SIG-M5 (cell line): ENCODE data around the gene CKS2.
A peak's percentile ranks its signal among the peaks of the same experiment; 100 is the strongest.
"Not testable (repeated sequence)": the region's sequence is repeated elsewhere in the genome, so short reads cannot be mapped to it uniquely, and the experiment has no call there.

Experiments
- DNase-seq: peaks from one replicate; lab custom pipeline; 2025; lab: John Stamatoyannopoulos, UW

The CKS2 gene

DNA sequence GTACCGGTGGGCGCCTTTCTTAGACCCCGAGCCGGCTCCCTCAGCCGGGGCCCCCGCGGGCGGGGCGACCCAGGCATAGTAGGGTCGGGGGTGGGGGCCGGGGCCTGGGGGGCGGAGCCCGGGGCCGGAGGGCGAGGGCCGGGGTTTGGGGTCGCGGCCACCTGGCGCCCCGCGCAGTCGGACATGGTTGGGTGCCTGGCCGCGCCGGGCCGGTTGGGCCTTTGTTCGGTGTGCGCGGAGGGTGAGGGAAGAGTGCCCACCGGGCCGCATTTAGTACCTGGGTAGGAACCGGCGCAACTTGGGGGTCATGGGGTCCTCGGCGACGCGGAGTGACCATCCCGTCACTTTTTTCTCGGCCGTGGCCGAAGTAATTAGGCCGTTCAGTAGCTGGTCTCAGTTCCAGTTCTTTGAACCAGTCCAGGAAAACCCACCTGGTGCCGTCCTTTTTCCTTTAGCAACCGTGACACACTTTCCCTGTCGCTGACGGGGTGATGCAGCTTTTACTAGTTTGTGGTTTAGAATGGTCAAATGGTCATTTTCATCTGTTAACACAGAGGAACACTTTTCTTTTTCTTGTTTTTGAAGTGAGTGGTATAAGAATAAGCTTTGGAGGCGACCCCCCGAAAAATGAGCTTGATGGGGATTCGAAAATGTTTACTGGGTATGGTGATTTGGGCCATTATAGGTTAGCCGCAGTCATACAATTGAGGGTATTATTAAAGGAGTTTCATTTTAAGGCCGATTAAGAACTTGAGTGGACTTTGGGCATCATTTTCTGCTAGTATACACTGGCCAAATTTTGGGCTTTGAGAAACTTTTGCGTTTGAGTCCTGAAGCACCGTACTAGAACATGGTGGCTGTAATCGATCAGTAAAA, 589 bp downstream of the CKS2 start:
- DNase-seq, result no peak

DNA sequence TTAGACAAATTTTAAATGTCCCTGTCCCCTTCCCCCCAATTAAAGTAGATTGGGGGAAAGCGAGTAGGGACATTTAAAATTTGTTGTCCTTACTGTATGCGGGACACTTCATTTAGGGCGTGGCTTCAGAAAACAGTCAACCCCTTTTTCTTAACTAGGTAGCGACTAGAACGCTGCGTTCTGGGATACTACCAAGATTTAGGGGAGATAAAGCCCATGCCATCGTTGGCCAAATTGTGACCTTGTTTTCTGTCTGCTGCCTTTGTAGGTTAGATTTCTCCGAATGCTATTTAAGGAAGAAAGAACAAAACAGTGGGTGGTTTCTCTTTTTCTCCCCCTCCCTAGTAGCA, 1.2 kb downstream of the CKS2 start:
- no peak for DNase-seq

DNA sequence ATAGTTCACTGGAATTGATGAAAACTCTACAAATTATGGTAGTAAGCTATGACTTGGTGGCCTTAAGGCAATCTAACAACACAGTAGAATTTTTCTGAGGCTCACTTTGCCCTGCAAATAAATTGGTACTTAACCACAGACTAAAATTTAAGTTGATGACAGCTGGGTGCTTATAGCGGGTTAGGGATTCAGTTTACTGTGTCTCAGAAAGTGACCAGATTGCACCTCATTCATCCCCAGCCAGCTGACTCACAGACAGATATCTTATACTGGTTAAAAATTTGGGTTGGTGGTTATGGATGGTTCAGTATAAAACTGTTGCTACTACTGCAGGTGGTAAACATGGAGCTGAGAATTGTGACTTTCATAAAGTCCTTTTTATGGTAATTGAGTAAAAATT, 2.8 kb downstream of the CKS2 start:
- DNase-seq, result no peak

DNA sequence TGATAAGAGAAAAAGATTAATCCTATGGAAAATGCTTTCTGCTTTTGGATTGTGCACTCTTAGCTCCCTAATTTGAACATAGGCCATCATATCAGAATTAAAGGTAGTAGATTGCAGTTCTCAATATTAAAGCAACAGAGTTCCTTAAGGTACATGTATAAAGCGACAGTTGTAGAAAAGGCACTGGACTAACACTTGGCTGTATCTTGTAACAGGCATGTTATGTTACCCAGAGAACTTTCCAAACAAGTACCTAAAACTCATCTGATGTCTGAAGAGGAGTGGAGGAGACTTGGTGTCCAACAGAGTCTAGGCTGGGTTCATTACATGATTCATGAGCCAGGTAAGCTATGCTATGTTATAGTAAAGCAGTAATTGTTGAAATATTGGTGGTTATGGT, 4.0 kb downstream of the CKS2 start:
- DNase-seq, result no peak

DNA sequence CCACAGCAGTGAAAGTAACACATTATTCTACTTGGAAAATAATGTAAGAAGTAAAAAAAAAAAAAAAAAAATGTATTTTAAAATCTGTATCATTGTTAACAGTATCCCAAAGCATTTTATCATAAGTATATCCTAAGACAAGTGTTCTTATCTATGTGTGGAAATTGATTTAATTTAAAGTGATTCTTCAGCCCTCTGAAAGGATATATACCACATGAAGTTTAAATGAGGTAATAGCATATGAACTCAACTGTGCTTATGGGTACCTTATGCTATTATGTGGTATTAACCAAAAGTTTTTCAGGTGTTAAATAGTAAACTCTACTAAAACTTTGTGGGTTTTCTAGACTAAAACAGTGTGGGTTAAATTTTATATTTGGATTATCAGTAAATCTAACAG, 4.5 kb downstream of the CKS2 start:
- DNase-seq, result no peak

DNA sequence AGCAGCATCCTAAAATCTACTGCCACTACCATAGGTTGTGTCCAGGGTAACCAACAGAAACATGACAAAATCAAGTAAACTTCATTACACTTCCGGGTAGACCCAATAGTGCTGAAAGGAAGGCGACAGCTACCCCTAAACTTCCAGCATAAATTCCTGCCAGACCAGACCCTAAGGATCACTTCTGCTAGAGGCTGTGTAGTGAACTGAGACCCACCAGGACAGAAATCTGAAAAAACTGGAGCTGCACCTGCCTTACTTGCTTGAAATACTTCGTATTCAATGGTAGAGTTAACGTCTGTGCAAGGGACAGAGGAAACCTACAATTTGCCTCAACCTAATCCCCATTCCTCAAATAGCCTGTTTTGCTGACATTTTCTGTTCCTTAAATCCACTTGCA, 6.3 kb downstream of the CKS2 start:
- DNase-seq, result no peak

DNA sequence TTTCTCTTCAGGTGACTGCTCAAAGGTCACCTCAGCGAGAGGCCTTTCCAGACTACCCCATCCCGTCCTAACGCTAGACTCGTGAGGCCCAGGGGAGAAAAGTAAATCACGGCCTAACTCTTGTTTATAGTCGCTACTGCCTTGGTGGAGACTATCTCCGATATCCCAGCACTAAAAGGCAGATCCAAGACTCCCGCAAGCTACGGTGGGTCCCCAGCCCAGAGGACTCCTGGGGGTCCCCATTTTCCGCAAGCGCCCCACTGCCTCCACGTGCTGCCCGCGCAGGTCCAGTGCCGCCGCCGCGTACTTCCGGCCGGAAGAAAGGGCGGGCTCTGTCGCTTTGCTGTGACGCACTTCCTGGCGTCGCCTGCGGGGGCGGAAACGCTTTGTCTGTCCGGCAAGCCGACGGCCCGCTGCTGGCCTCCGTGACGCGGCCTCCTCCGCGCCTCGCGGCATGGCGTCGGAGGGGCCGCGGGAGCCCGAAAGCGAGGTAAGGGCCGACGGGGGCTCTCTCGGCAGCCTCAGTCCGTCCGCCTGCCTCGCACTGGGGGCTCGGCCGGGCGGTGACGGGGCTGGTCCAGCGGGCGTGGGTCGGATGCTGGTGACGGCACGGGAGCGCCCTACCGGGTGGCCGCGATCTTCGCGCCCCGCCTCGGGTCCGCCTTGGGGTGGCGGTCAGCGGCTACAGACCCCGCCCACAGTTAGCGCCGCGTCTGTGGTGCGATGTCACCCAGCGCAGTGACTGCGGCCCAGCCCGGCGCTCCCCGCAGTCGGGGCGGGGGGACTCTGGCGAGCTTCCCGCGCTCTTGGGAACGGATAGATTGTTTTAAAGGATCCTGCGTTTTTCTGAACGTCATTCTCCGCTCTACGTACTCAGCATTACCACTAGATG, 7.4 kb downstream of the CKS2 start, which contains the start of gene SECISBP2:
TSS of gene SECISBP2 (plus strand) at position 378 of the 892 bp plus-strand sequence. CDS start at position 455, 77 bp downstream.
- DNase-seq, result peak; percentile 76

DNA sequence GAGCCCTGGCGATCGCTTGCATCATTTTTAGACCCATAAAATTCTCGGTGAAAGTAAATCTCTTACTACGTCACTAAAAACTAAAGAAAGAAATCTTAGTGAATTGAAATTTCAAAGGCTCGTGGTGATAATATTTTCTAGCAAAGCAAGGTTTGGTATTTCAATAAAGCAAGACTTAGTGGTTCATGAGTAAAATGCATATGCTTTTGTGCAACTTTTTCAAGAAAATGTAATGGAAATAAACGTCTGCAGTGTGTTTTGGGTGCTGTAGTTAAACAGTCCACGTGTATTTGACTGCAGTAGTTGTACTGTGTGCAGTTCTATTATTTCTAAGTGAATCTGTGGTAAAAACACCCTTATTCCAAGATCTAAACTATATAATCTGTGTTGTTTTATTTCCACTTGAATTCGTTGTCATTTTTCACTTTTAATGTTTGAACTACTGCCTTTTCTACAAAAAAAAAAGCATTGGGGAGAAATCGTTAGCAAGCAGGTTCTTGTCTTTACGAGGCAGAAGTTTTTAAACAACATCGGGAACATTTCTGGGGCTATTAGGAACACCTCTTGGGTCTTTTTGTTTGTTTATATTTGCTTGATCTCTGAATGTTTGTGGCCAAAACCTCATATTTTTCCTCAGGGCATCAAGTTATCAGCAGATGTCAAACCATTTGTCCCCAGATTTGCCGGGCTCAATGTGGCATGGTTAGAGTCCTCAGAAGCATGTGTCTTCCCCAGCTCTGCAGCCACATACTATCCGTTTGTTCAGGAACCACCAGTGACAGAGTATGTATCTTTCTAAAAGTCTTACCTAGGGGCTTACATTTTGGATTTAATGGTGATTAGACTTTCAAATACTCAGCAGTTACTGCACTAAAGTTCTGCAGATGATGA, 8.3 kb downstream of the CKS2 start:
- DNase-seq, result no peak

DNA sequence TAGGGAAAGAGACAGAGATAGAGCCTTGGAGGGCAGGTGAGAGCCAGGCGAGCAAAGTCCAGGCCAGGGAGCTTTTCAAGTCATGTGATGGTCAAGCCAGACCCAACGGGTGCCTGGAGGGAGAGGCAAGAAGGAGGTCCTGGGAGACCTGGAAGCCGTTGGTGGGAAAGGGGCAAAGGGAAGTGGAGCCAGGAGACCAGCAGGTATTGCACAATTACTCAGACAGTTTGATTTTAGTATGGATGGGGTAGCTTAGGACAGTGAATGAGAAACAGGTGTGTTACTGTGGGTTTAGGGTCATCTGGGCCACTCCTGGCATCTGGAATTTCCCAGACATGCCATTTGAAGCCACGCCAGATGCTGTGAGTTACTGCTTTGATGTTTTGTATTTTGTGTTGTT, 12.4 kb downstream of the CKS2 start:
- no peak for DNase-seq

DNA sequence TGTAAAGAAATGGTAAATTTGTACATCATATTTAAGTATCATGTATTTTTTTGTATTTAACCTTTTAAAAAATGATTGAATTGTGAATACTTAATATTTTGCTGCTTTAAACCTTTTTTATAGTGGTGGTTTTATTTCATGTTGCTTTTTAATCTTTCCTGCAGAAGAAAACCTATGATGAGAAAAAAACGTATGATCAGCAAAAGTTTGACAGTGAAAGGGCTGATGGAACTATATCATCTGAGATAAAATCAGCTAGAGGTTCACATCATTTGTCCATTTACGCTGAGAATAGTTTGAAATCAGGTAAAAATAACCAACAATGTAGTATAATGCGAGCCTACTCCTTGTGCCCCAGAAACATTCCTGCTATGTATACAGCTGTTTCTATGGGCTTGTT, 14.7 kb downstream of the CKS2 start:
- no peak for DNase-seq

DNA sequence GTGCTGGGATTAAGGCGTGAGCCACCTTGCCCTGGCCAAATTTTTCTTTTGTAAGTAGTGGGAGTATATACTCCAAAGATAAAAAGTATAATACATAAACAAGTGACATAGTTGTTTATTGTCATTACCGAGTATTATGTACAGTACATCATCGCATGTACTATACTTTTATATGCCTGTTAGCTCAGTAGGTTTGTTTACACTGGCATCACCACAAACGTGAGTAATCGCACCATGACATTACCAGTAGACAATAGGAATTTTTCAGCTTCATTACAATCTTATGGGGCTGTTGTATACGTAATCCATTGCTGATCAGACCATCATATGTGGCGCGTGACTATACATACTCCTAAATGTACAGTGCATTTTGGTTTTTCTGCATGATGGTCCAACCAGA, 17.1 kb downstream of the CKS2 start:
- no peak for DNase-seq

DNA sequence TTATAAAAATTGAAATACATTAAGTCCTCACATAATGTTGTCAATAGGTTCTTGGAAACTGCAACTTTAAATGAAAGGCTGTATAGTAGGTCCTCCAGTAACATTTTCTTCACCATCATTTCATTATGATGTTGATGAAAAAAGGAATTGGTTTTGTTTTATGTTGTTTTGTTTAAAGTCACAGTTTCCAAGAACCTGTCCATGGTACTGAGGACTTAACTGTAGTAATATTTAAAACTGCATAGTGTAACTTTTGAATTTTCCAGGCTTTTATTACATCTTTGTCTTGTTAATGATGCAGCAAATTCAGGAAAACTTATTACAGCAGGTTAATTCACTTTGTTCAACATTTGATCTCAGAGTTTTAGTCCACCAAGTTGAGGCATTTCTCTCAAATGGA, 18.9 kb downstream of the CKS2 start:
- DNase-seq, result no peak

DNA sequence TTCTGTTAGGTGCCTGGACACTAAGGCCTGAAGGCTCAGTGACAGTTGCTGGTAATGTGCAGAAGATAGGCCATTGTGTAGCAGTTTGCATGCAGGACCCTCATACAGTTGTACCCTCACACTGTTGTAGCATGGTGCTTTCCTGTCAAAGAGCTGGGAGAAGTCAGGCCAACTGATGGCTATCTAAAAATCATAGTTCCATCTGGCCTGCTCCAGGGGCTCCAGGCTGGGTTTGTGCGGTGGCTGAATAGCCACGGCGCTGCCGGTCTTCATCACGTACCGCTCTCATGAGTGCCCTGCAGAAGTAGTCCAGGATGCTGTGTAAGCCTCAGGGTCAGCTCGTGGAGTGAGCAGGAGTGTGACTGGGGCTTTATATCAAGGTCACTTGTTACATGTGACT, 19.5 kb downstream of the CKS2 start:
- DNase-seq, result no peak

DNA sequence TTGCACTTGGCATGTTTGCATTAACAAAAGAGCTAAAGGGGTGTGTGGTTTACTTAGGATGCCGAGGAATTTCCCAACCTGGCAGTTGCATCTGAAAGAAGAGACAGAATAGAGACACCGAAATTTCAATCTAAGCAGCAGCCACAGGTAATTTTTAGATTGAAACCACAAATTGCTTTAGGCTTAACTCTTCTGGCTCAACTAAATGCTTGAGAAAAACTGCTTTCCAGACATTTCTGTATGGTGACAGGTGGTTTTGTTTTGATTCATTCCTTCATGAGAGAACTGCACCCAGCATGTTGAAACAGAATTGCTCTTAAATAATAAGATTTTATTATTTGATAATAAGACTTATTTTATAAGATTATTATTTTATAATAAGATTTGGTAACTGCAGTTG, 28.8 kb downstream of the CKS2 start:
- DNase-seq, result no peak

DNA sequence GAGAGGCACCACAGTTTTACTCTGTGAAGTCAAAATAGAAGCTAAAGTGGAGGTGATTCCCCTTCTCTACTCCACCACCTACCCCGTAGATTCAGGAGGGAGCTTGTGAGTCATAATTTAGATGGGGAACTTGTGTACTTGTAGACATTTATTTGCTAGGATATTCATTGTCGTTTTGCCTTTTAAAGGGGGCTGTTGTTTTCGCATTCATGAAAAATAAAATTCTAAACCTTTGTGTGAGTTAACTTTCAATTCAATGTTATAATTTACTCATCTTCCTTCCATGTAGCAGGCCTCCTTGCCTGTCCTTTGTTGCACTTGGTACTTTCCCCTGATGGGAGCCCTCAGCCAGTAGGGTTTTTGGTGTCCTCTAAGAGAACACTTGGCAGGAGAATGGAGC, 29.3 kb downstream of the CKS2 start:
- DNase-seq, result no peak

DNA sequence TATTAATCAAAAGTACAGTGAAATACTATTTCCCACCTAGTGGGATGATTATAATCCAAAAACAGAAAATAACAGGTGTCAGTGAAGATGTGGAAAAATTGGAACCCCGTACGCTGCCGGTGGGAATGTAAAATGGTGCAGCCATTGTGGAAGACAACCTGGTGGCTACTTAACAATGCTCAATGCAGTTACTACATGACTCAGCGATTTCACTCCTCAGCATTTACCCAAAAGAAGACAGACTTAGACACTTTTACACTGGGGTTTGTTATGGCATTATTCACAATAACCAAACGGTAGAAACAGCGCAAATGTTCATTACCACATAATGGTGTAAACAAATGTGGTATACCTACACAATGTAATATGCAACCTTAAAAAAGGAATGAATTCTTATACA, 31.2 kb downstream of the CKS2 start:
- no peak for DNase-seq

DNA sequence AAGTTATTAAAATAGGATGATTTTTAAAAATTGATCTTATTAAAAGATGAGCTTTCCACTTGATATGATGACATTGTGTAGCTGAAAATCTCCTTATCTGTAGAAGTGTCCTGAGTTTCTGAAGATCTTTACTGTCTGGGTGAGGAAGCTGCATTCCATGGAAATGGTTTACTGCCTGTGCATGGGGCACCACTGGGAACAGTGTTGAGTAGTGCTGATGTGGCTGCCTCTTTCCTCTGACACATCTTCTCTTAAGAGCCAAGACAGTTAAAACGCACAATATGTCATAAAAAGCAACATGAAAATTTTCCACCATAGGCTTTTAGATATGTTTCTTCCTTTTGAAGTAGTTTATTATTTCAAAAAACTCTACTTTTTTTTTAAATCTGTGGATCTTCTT, 32.0 kb downstream of the CKS2 start:
- no peak for DNase-seq

DNA sequence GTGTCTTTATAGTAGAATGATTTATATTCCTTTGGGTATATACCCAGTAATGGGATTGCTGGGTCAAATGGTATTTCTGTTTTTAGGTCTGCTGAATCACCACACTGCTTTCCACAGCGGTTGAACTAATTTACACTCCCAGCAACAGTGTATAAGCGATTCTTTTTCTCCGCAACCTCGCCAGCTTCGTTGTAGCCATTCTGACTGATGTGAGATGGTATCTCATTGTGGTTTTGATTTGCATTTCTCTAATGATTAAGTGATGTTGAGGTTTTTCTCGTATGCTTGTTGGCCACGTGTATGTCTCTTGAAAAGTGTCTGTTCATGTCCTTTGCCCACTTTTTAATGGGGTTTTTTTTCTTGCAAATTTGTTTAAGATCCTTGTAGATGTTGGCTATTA, 32.8 kb downstream of the CKS2 start:
- DNase-seq, result not testable (repeated sequence)

DNA sequence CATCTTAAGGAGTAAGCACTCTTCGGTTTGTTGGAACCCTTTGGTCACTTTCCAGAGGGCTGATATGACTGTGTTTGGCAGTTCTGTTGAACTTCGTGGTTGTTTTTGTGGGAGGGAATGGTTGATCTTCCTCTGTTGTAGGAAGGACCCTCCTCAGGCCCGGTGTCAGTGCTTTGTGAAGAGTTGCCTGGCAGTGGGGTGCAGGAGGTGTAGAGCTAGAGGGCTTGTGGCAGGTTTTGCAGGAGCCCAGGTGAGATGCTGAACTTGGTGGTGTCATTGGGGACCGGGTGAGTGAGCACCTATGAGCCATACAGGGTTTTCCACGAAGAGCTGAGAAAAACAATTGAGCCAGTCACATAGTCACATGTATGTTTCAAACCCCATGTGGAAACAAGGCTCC, 34.5 kb downstream of the CKS2 start:
- DNase-seq, result no peak

DNA sequence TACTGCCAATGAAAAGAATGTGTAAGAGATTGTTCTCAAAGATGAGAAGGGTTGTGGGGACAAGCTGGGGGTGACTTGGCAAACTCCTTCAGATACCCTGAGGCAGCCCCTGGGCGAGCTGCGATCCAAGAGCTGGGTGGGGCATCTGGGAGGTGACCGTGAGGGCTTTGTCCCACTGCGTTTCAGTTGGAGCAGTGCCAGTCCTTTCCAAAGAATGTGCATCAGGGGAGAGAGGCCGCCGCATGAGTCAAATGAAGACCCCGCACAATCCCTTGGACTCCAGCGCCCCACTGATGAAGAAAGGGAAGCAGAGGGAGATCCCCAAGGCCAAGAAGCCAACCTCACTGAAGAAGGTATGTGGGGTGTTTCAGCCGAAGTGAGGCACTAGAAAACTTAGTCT, 35.7 kb downstream of the CKS2 start:
- no peak for DNase-seq

DNA sequence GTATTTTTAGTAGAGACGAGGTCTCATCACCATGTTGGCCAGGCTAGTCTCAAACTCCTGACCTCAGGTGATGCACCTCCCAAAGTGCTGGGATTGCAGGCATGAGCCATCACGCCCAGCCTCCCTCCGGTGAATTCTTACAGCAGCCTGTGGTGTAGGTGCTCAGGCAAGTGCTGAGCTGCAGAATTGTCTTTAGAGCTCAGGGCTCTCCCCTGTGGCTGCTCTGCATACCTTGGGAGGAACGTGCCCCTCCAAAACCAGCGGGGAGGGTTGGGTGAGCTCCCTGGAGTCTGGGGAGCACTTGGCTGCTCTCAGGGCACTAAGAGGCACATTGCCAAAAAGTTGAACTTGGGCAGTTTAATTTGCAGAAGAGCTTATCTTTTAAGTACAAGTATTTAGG, 36.7 kb downstream of the CKS2 start:
- no peak for DNase-seq

DNA sequence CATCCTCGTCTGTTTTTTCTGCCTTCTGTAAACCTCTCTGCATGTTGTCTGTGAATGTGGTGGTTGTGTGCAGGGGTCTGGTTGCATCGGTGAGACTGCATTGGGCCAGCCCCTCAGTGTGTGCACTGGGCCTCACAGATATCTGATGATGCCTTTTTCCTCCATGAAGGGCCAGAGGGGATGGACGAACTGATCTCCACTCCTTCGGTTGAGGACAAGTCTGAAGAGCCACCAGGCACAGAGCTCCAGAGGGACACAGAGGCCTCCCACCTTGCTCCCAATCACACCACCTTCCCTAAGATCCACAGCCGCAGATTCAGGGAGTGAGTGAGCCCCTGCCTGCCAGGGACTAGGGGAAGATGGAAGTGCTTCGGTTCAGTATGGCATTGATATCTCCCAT, 38.6 kb downstream of the CKS2 start:
- no peak for DNase-seq
